Activated CD4-positive, alpha-beta T cell treated with anti-CD3 and anti-CD28 coated beads for 36 hours (primary cell): ENCODE measurements around the gene ELOVL4. TPM values are rescaled to one million over a fixed set of nuclear protein-coding genes. Genes with fewer than 3 reads are reported as not detected.

Source experiments
- ATAC-seq: fragments of 200-7000 bp; cut with Tn5 transposase; one replicate; pipeline ENCODE4 v1.10.0; 2021; ENCODE audit warnings: mild to moderate bottlenecking, moderate library complexity
- CTCF ChIA-PET: fragments of 350-600 bp; sonication (Branson Sonifier 250); formaldehyde crosslinking; loops from one replicate; lab custom pipeline; 2021; ENCODE audit warnings: antibody characterized with exemption; lab: Charles Lee
- POLR2A ChIA-PET: fragments of 350-600 bp; sonication (Branson Sonifier 250); formaldehyde crosslinking; loops from one replicate; lab custom pipeline; 2021; ENCODE audit warnings: antibody characterized with exemption, inconsistent platforms; lab: Charles Lee
- DNase-seq: peaks from one replicate; pipeline ENCODE4 v3.0.0-alpha.2; 2020
- H3K27ac Mint-ChIP-seq: one replicate; pipeline ENCODE4 v1.8.0; 2021; ENCODE audit warnings: mixed read lengths
- H3K27me3 Mint-ChIP-seq: one replicate; pipeline ENCODE4 v1.8.0; 2021; ENCODE audit warnings: mixed read lengths
- H3K36me3 Mint-ChIP-seq: one replicate; pipeline ENCODE4 v1.8.0; 2021; ENCODE audit warnings: low read depth, mixed read lengths
- H3K4me1 Mint-ChIP-seq: one replicate; pipeline ENCODE4 v1.8.0; 2021; ENCODE audit warnings: mixed read lengths
- H3K4me3 Mint-ChIP-seq: one replicate; pipeline ENCODE4 v1.8.0; 2021; ENCODE audit warnings: mild to moderate bottlenecking, moderate library complexity, mixed read lengths
- H3K9me3 Mint-ChIP-seq: one replicate; pipeline ENCODE4 v1.8.0; 2021; ENCODE audit warnings: low read depth, mixed read lengths
- intact Hi-C, 2 experiments: fragments of 100-400 bp; cut with DNase I in 1 of 2; cut with micrococcal nuclease in 1 of 2; formaldehyde crosslinking; loops; one replicate each; pipeline versions ENCODE4 v1.14.2 to v1.15.1; 2022 to 2024; cut with DNase I, micrococcal nuclease
- total RNA-seq, 2 experiments: library from RNA; stranded (reverse); gene quantifications; one replicate each; pipeline ENCODE4 v1.2.3, GENCODE V29; 2021

ELOVL4 gene
- 1 to 10 TPM; 1.3 to 1.6 TPM for total RNA-seq

DNA sequence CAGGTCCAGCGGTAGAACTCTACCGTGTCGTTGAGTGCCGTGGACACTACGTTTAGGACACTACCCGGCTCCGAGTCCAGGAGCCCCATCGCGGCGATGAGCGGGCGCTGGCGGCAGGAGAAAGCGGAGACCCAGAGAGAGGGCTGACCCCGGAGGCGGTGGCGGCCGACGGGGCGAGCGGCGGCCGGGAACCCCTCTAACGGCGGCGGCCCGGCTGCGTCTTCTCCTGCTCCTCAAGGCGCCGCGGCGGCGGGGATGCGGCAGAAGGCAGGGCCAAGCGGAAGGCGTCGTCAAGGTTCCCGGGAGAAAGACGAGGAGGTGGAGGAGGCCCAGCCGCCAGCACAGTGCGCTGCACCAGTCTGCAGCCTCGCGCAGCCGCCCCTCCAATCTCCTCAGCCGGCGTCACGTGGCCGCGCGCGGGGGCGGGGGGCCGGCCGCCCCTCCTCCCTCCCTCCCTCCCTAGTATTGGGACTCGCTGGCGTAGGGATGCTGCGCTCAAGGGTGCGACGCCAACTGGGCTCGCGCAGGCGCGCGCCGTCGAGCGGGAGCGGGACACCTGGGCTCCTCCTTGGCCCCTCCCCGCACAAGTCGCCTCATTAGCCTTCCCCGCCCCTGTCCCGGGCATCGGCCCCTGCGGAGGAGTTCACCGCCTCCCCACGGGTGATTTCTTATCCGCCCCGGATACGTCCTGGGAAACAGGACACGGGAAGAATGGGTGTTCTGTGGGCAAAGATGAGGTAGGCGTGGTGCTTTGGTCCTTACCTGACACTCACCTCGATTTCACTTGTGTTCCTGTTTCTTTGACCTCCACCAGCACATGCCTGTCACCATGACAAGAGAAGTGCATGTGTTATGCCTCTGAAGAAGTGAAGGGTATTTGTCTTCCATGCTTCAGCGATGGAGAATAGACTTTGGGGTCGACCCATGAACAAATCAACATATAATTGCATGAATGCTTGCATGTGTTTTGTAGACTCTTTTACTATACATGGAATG lies at the start of gene ELOVL4:
Gene ELOVL4, minus strand, starts transcription at position 363 of the 996 bp plus-strand sequence. Its CDS starts 274 bp downstream, at position 89.
- Mint-ChIP-seq H3K4me1 (peaks cover 29% of the 10 kb centered on the region), H3K9me3 (no peaks in the 10 kb centered on the region), H3K27ac (peak within 1 kb of the TSS; percentile 43), H3K27me3 (peaks cover 29% of the 10 kb centered on the region), H3K4me3 (peak within 1 kb of the TSS; percentile 82), H3K36me3 (no peaks in the 10 kb centered on the region)
- intact Hi-C loops = loop anchor here (1.0 to 5.0 kb wide), 5 partner anchors 57 to 1805 kb away; partner anchors contain the start of genes BCKDHB (in 2 of the 2), TENT5A (in 2 of the 2) and TTK (in 2 of the 2)
- ATAC-seq (peak; percentile 84), DNase-seq (peak; percentile 82)
- POLR2A ChIA-PET = no interaction called here
- CTCF ChIA-PET = interaction anchor here (0.9 to 2.9 kb wide), 9 partner anchors 13 to 159 kb away, joined by 3 to 34 read pairs (median 4); partner anchors contain the start of gene BCKDHB

DNA sequence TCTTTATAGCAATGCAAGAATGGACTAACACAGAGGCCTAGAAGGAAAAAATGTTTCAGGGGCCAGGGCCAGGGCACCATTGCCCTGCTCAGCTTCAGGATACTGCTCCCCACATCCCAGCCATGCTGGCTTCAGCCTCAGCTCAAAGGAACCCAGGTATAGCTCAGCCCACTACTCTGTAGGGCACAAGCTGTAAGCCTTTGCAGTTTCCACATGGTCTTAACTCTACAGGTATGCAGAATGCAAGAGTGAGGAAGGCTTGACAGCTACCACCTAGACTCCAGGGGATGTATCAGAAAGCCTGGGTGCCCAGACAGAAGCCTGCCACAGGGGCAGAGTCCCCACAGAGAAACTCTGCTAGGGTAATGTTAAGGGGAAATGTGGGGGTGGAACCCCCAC lies 46.6 kb upstream of the ELOVL4 start:
- Mint-ChIP-seq H3K27me3 (no peaks in the 10 kb centered on the region), H3K27ac (no peak overlapping the region), H3K36me3 (no peaks in the 10 kb centered on the region), H3K9me3 (no peaks in the 10 kb centered on the region), H3K4me1 (no peaks in the 10 kb centered on the region), H3K4me3 (no peak overlapping the region)
- ChIA-PET POLR2A (interaction anchor here (1.1 kb wide), 1 partner anchor 10 kb away, joined by 3 read pairs; no protein-coding TSS in a partner anchor), CTCF (no interaction called here)
- intact Hi-C loops = no loop called here
- DNase-seq = no peak
- no peak for ATAC-seq

DNA sequence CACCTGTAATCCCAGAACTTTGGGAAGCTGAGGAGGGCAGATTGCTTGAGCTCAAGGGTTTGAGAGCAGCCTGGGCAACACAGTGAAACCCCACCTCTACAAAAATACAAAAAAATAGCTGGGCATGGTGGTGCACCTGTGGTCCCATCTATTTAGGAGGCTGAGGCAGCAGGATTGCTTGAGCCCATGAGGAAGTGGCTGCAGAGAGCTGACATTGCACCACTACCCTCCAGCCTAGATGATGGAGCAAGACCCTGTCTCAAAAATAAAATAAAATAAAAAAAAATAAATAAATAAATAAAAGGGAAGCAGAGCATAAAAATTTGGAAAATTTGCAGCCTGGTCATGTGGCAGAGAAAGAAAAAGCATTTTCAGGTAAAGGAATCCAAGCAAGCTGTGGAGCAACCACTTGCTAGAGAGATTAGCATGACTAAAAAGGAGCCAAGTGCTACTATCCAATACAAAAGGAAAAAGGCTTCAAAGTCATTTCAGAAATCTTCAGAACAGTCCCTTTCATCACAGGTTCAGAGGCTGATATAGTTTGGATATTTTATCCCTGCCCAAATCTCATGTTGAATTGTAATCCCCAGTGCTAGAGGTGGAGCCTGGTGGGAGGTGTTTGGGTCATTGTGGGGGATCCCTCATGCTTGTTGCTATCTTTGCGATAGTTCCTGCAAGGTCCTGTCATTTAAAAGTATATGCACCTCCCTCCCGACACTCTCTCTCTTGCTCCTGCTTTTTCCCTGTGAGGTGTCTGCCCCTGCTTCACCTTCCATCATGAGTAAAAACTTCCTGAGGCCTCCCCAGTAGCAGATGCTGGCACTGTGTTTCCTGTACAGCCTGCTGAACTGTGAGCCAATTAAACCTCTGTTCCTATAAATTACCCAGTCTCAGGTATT lies 45.9 kb upstream of the ELOVL4 start:
- H3K4me3 Mint-ChIP-seq = no peak overlapping the region
- no peaks in the 10 kb centered on the region for H3K36me3 Mint-ChIP-seq
- intact Hi-C loops = no loop called here
- no peak overlapping the region for H3K27ac Mint-ChIP-seq
- POLR2A ChIA-PET = interaction anchor here (0.7 to 1.1 kb wide), 2 partner anchors 10 to 230 kb away, joined by 3 to 5 read pairs; no protein-coding TSS in a partner anchor
- DNase-seq (no peak), ATAC-seq (no peak)
- H3K4me1 Mint-ChIP-seq = no peaks in the 10 kb centered on the region
- H3K9me3 Mint-ChIP-seq = no peaks in the 10 kb centered on the region
- no peaks in the 10 kb centered on the region for H3K27me3 Mint-ChIP-seq
- CTCF ChIA-PET = no interaction called here

DNA sequence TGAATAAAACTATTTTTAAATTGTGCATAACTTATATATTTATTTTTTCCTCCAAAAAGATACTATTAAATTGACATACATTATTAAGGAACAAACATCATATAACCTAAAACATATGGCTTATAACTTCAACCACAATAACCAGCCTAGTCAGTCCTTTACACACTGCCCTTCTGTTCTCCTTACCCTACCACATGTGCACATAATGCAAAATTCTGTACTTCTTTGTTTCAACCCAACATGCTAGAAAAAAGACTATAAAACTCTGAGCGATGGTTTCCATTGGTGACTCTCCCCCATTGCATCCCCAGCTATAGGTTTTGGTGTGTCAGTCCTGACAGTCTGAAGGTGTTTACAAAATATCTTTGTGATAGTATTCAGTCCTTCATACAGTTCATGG lies 42.3 kb upstream of the ELOVL4 start:
- ATAC-seq (no peak), DNase-seq (no peak)
- ChIA-PET CTCF (no interaction called here), POLR2A (no interaction called here)
- Mint-ChIP-seq H3K27me3 (no peaks in the 10 kb centered on the region), H3K9me3 (no peaks in the 10 kb centered on the region), H3K36me3 (no peaks in the 10 kb centered on the region), H3K4me3 (no peak overlapping the region), H3K4me1 (no peaks in the 10 kb centered on the region), H3K27ac (no peak overlapping the region)
- intact Hi-C loops = no loop called here

DNA sequence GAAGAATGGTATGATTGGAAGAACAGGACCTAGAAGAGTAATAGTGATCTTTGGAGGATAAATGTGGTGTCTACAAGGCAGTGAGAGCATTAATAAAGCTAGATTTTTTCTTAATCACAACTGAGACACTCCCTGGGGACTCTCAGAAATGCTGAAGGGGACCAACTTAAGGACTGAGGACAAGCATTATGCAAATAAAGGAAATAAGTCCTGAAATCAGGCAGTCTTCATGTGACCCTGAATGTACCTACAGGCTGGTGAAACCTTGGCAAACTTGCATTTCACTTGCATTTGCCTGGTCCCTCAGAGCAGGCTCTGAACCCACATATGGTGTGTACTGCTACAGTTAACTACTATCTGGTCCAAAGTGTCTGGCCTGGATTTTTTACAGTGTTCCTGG lies 37.8 kb upstream of the ELOVL4 start:
- ATAC-seq = no peak
- ChIA-PET POLR2A (no interaction called here), CTCF (interaction anchor here (0.8 to 1.7 kb wide), 3 partner anchors 19 to 42 kb away, joined by 3 to 8 read pairs (median 4); no protein-coding TSS in a partner anchor)
- H3K36me3 Mint-ChIP-seq = no peaks in the 10 kb centered on the region
- intact Hi-C loops = no loop called here
- no peak overlapping the region for H3K4me3 Mint-ChIP-seq
- DNase-seq = no peak
- H3K9me3 Mint-ChIP-seq = no peaks in the 10 kb centered on the region
- H3K27ac Mint-ChIP-seq = no peak overlapping the region
- no peaks in the 10 kb centered on the region for H3K27me3 Mint-ChIP-seq
- H3K4me1 Mint-ChIP-seq = peaks cover 5% of the 10 kb centered on the region

DNA sequence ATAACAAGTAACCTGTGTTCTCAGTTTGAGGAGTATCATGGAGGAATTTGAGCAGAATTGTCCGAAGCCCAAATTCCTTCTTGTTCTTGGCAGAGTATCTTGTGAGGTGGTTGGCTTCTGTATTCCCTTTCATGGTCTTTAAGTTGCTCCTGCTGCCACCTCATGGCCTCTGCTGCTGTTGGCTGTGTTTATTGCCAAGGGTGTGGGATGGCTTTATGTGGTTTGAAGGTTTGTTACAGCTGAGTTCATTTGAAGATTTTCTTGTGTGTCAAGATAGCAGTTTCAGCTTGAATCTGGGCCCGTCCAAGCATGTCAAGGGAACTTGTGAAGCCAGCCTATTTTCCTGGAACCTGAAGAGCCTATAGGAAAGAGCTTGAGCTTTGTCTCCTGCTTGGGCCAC lies 36.9 kb upstream of the ELOVL4 start:
- intact Hi-C loops = no loop called here
- Mint-ChIP-seq H3K36me3 (no peaks in the 10 kb centered on the region), H3K27me3 (no peaks in the 10 kb centered on the region), H3K9me3 (no peaks in the 10 kb centered on the region), H3K4me3 (no peak overlapping the region), H3K27ac (no peak overlapping the region), H3K4me1 (peaks cover 5% of the 10 kb centered on the region)
- POLR2A ChIA-PET = no interaction called here
- ATAC-seq (no peak), DNase-seq (peak; percentile 19)
- CTCF ChIA-PET = interaction anchor here (0.8 to 1.7 kb wide), 3 partner anchors 18 to 41 kb away, joined by 3 to 8 read pairs (median 4); no protein-coding TSS in a partner anchor

DNA sequence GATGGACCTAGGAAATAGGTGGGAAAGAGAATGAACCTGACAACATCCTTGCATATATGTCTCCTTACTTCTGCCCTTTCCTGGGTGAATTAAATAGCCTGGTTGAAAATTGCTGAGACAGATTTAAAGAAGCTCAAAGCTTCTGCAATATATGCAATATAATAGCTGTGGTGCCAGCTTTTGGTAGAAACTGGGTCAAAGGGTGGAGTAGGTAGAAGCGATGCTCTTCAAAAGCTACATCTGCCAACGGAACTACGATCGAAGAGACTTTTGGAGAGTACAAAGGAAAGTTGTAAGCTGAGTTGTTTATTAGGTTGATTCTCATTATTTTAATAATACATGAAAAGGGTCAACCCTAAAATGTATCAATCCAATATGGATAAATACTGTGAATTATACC lies 34.3 kb upstream of the ELOVL4 start:
- POLR2A ChIA-PET = no interaction called here
- peaks cover 5% of the 10 kb centered on the region for H3K4me1 Mint-ChIP-seq
- DNase-seq (no peak), ATAC-seq (no peak)
- H3K36me3 Mint-ChIP-seq = no peaks in the 10 kb centered on the region
- no peaks in the 10 kb centered on the region for H3K9me3 Mint-ChIP-seq
- CTCF ChIA-PET = interaction anchor here (0.7 to 1.2 kb wide), 3 partner anchors 10 to 145 kb away, joined by 3 read pairs; no protein-coding TSS in a partner anchor
- H3K4me3 Mint-ChIP-seq = no peak overlapping the region
- intact Hi-C loops = no loop called here
- peaks cover 4% of the 10 kb centered on the region for H3K27me3 Mint-ChIP-seq
- H3K27ac Mint-ChIP-seq = no peak overlapping the region

DNA sequence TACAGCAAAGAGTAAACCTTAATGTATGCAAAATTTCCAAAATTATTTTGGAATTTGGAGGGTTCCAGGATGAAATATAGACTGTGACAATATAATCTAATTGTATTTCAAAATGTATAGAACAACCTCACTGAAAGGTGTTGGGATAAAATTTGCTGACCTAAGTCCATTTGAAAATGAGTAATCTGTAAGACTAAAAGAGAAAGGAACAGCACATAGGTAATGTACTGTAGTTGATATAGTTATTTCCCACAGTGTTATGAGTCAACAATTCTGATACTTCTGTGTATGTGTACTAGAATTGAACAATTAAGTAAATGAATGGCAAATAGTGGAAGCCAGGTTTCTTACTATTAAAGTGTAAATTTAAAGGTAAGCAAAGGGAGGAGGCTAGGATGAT lies 23.8 kb upstream of the ELOVL4 start:
- intact Hi-C loops = no loop called here
- Mint-ChIP-seq H3K36me3 (no peaks in the 10 kb centered on the region), H3K9me3 (peaks cover 21% of the 10 kb centered on the region), H3K4me3 (no peak overlapping the region), H3K27ac (no peak overlapping the region), H3K4me1 (peaks cover 2% of the 10 kb centered on the region), H3K27me3 (peaks cover 2% of the 10 kb centered on the region)
- POLR2A ChIA-PET = no interaction called here
- CTCF ChIA-PET = no interaction called here
- DNase-seq (no peak), ATAC-seq (no peak)

DNA sequence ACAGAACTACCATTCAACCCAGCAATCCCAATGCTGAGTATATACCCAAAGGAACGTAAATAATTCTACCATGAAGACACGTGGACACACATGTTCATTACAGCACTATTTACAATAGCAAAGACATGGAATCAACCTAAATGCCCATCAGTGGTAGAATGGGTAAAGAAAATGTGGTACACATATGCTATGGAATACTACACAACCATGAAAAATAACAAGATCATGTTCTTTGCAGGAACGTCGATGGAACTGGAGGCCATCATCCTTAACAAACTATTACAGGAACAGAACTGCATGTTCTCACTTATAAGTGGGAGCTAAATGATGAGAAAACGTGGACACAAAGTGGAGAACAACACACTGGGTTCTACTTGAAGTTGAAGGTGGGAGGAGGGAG lies 22.4 kb upstream of the ELOVL4 start:
- Mint-ChIP-seq H3K9me3 (peaks cover 25% of the 10 kb centered on the region), H3K36me3 (no peaks in the 10 kb centered on the region), H3K27ac (no peak overlapping the region), H3K4me1 (no peaks in the 10 kb centered on the region), H3K27me3 (peaks cover 2% of the 10 kb centered on the region), H3K4me3 (no peak overlapping the region)
- DNase-seq (no peak), ATAC-seq (no peak)
- ChIA-PET CTCF (no interaction called here), POLR2A (no interaction called here)
- intact Hi-C loops = no loop called here

DNA sequence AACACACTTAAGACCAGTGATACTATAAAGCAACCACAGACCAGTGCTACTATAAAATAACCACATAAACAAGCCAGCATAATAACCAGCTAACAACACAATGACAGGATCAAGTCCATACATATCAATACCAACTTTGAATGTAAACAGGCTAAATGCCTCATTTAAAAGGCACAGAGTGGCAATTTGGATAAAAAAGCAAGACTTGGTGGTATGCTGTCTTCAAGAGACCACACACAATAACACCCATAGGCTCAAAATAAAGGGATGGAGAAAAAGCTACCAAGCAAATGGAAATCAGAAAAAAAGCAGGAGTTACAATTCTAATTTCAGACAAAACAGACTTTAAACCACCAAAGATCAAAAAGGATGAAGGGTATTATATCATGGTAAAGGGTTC lies 19.8 kb upstream of the ELOVL4 start:
- no peak overlapping the region for H3K27ac Mint-ChIP-seq
- ATAC-seq = no peak
- H3K27me3 Mint-ChIP-seq = peaks cover 2% of the 10 kb centered on the region
- POLR2A ChIA-PET = no interaction called here
- DNase-seq = no peak
- CTCF ChIA-PET = interaction anchor here (3.6 kb wide), 1 partner anchor 18 kb away, joined by 15 read pairs; no protein-coding TSS in a partner anchor
- intact Hi-C loops = no loop called here
- H3K9me3 Mint-ChIP-seq = peaks cover 25% of the 10 kb centered on the region
- peaks cover 3% of the 10 kb centered on the region for H3K4me1 Mint-ChIP-seq
- H3K36me3 Mint-ChIP-seq = no peaks in the 10 kb centered on the region
- no peak overlapping the region for H3K4me3 Mint-ChIP-seq

DNA sequence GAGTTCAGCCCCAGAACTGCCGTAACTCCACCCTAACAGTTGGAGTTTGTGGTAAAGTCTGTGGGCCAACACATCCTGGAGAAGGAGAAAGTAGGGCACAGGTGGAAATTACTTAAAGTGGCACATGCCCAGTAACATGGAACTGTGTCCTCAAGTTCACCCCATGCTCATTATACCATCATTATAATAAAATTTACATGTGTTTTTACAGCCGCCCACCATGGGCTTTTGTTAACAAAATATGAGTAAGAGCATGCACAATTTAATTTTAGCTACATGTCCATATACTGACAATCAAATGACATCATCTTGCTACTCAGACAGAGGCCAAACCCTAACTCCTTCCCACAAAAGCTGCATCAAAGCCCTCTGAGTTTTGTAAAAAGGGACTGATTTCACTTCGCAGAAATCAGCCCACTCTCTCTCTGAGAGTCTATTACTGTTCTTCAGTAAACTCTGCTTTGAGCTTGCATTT lies 17.3 kb upstream of the ELOVL4 start:
- CTCF ChIA-PET = interaction anchor here (3.6 kb wide), 1 partner anchor 15 kb away, joined by 15 read pairs; no protein-coding TSS in a partner anchor

More for the DNA sequence above, 17.3 kb upstream of the ELOVL4 start:
- no peaks in the 10 kb centered on the region for H3K27me3 Mint-ChIP-seq
- peaks cover 3% of the 10 kb centered on the region for H3K4me1 Mint-ChIP-seq
- peak; percentile 20 for DNase-seq
- peak; percentile 74 for ATAC-seq
- H3K27ac Mint-ChIP-seq = no peak overlapping the region
- POLR2A ChIA-PET = interaction anchor here (0.7 kb wide), 1 partner anchor 82 kb away, joined by 3 read pairs; no protein-coding TSS in a partner anchor
- no peaks in the 10 kb centered on the region for H3K36me3 Mint-ChIP-seq
- intact Hi-C loops = no loop called here
- H3K9me3 Mint-ChIP-seq = peaks cover 22% of the 10 kb centered on the region
- H3K4me3 Mint-ChIP-seq = no peak overlapping the region
